A549 (cell line): Measurements from ENCODE around the gene COL24A1. TPM values are rescaled to one million over a fixed set of nuclear protein-coding genes. Genes with fewer than 3 reads are reported as not detected.

Experiments used
- ATAC-seq, 2 experiments: fragments of 200-7000 bp in 1 of 2; fragments of >200 bp in 1 of 2; cut with Nextera tagmentation in 1 of 2; cut with Tn5 transposase in 1 of 2; 3 replicates each; pipeline versions ENCODE4 v1.8.0 to v1.9.1; 2018 to 2020; ENCODE audit warnings: mild to moderate bottlenecking in 1 of 2, moderate library complexity in 1 of 2
- CTCF ChIA-PET: fragments of 300-600 bp; sonication (Branson Sonifier 250); formaldehyde crosslinking; extraction: SDS; loops from one replicate; lab custom pipeline; 2021; ENCODE audit warnings: antibody characterized with exemption, inconsistent platforms; lab: Yijun Ruan, JAX
- POLR2A ChIA-PET: fragments of 350-600 bp; formaldehyde crosslinking; extraction: SDS; loops from one replicate; lab custom pipeline; 2021; ENCODE audit warnings: antibody characterized with exemption, inconsistent platforms; lab: Yijun Ruan, JAX
- DNase-seq, 2 experiments: peaks; one replicate each; pipeline versions ENCODE4 v3.0.0 to v3.0.0-alpha.2; 2011 to 2016; ENCODE audit warnings: low read depth in 1 of 2, low spot score in 1 of 2
- FAIRE-seq: peaks from 2 replicates; lab custom pipeline; 2011; peaks lifted over from hg19 to GRCh38; lab: Jason Lieb, UNC
- H3K27ac ChIP-seq, 2 experiments: fragments of >200 bp; sonication (Bioruptor Twin); formaldehyde crosslinking; 3 replicates each; pipeline ENCODE4 v1.5.1; 2016 to 2017
- H3K4me1 ChIP-seq: fragments of >200 bp; sonication (Bioruptor Twin); formaldehyde crosslinking; 3 replicates; pipeline ENCODE4 v1.6.1; 2016
- H3K4me2 ChIP-seq: fragments of >200 bp; sonication (Bioruptor Twin); formaldehyde crosslinking; 3 replicates; pipeline ENCODE4 v1.6.1; 2016
- H3K4me3 ChIP-seq: fragments of >200 bp; sonication (Bioruptor Twin); formaldehyde crosslinking; 3 replicates; pipeline ENCODE4 v1.5.1; 2016
- H3K9me3 ChIP-seq: fragments of >200 bp; sonication (Bioruptor Twin); formaldehyde crosslinking; 3 replicates; pipeline ENCODE4 v1.6.1; 2016
- CBX8 ChIP-seq: fragments of 200-600 bp; sonication (generic); IDR thresholded peaks from 2 replicates; pipeline ENCODE4 v1.6.1; 2016
- CTCF ChIP-seq: fragments of >200 bp; sonication (Bioruptor Twin); formaldehyde crosslinking; IDR thresholded peaks from 3 replicates; pipeline ENCODE4 v1.5.1; 2016
- EHMT2 ChIP-seq: fragments of 200-600 bp; sonication (generic); IDR thresholded peaks from 2 replicates; pipeline ENCODE4 v1.6.1; 2016; ENCODE audit warnings: antibody characterized with exemption, low read depth, mild to moderate bottlenecking, moderate library complexity
- ELK1 ChIP-seq: fragments of 150-350 bp; IDR thresholded peaks from 2 replicates; pipeline ENCODE4 v1.6.1; 2014; ENCODE audit warnings: low read depth, mild to moderate bottlenecking, low read length
- ESRRA ChIP-seq: fragments of 150-350 bp; IDR thresholded peaks from 2 replicates; pipeline ENCODE4 v1.6.1; 2014; ENCODE audit warnings: mild to moderate bottlenecking, low read length, borderline replicate concordance
- FOSB ChIP-seq: fragments of 250-450 bp; sonication (Bioruptor Pico); IDR thresholded peaks from 2 replicates; pipeline ENCODE4 v1.5.0; 2020; ENCODE audit warnings: mild to moderate bottlenecking, moderate library complexity
- FOSL2 ChIP-seq, 2 experiments: fragments of 450-650 bp in 1 of 2; fragments of >200 bp in 1 of 2; sonication (Bioruptor Twin) in 1 of 2; formaldehyde crosslinking; IDR thresholded peaks; 2 replicates each; pipeline versions ENCODE4 v1.5.0 to v1.6.1; 2016 to 2020; ENCODE audit warnings: mild to moderate bottlenecking in 1 of 2, moderate library complexity in 1 of 2
- GATA3 ChIP-seq: IDR thresholded peaks from 2 replicates; pipeline ENCODE4 v1.6.1; 2012; ENCODE audit warnings: borderline replicate concordance
- HDAC2 ChIP-seq: fragments of 200-600 bp; sonication (generic); IDR thresholded peaks from 2 replicates; pipeline ENCODE4 v1.6.1; 2016
- MAFK ChIP-seq: fragments of 450-650 bp; IDR thresholded peaks from 2 replicates; pipeline ENCODE4 v1.6.1; 2014; ENCODE audit not compliant: partially characterized antibody
- MAX ChIP-seq: IDR thresholded peaks from 2 replicates; pipeline ENCODE4 v1.6.1; 2012
- NFE2L2 ChIP-seq: fragments of 150-350 bp; conservative IDR thresholded peaks from 2 replicates; pipeline ENCODE4 v1.6.1; 2014; ENCODE audit warnings: low read length
- NPAS2 ChIP-seq: fragments of 250-450 bp; sonication (Bioruptor Pico); IDR thresholded peaks from 2 replicates; pipeline ENCODE4 v1.8.0; 2022; ENCODE audit warnings: mild to moderate bottlenecking, moderate library complexity, borderline replicate concordance
- POLR2AphosphoS2 ChIP-seq: conservative IDR thresholded peaks from 2 replicates; pipeline ENCODE4 v1.6.1; 2012; ENCODE audit warnings: low read length, improper control_type of control experiment, inconsistent platforms
- RAD21 ChIP-seq, 2 experiments: fragments of >200 bp in 1 of 2; sonication (Bioruptor Twin) in 1 of 2; formaldehyde crosslinking in 1 of 2; IDR thresholded peaks in 1 of 2; conservative IDR thresholded peaks in 1 of 2; 2 replicates in 1 of 2; 3 replicates in 1 of 2; pipeline ENCODE4 v1.6.1; 2012 to 2018; ENCODE audit warnings: inconsistent platforms in 1 of 2
- REST ChIP-seq: fragments of 200-600 bp; sonication (generic); IDR thresholded peaks from 2 replicates; pipeline ENCODE4 v1.6.1; 2016; ENCODE audit warnings: antibody characterized with exemption, mild to moderate bottlenecking, moderate library complexity
- SMC3 ChIP-seq: fragments of >200 bp; sonication (Bioruptor Twin); formaldehyde crosslinking; IDR thresholded peaks from 3 replicates; pipeline ENCODE4 v1.6.1; 2018; ENCODE audit warnings: inconsistent platforms
- TP53 ChIP-seq: fragments of 250-450 bp; sonication (Bioruptor Pico); IDR thresholded peaks from 2 replicates; pipeline ENCODE4 v1.5.0; 2021; ENCODE audit warnings: mild to moderate bottlenecking, moderate library complexity
- USF2 ChIP-seq: fragments of 450-650 bp; IDR thresholded peaks from 2 replicates; pipeline ENCODE4 v1.6.1; 2014; ENCODE audit warnings: antibody characterized with exemption
- ZC3H11A ChIP-seq: fragments of 450-650 bp; IDR thresholded peaks from 2 replicates; pipeline ENCODE4 v1.6.1; 2014; ENCODE audit warnings: antibody characterized with exemption, mild to moderate bottlenecking
- WGBS: methylation state at CpG from one replicate; pipeline ENCODE4 v1.1.6; 2017; ENCODE audit errors: missing lambda C conversion rate; 5-methylcytosine and 5-hydroxymethylcytosine counted together
- polyA plus RNA-seq, 4 experiments: library from polyadenylated mRNA; depleted of rRNA in 3 of 4; stranded (reverse); fragments of >200 nt; fragmentation: RNase III in 1 of 4; extraction: RNeasy Plus Mini Kit Qiagen cat#74134 plus additional on column Dnase treatment in 1 of 4; gene quantifications; 2 replicates in 3 of 4; 3 replicates in 1 of 4; pipeline ENCODE4 v1.2.3, GENCODE V29; 2011 to 2017

Gene COL24A1
- polyA plus RNA-seq, 2 of the 4 experiments (the other 2 are of a cell fraction): 0.03 to 0.13 TPM

- H3K4me3 ChIP-seq: no peak overlapping the region
- DNase-seq: no peak
- no peak overlapping the region for H3K4me2 ChIP-seq
- ChIA-PET POLR2A (no interaction called here), CTCF (interaction anchor here (0.9 to 1.6 kb wide), 2 partner anchors 11 to 17 kb away, joined by 3 read pairs; no protein-coding TSS in a partner anchor)
- no peak for FAIRE-seq
- no peak for TF ChIP-seq USF2
- TF ChIP-seq FOSL2 (IDR thresholded peaks at IDR 0.05): no peak
- TF ChIP-seq FOSL2 (CRISPR knock-in tag; IDR thresholded peaks at IDR 0.05): no peak
- TF ChIP-seq FOSB: no peak
- no peak for TF ChIP-seq SMC3
- TF ChIP-seq ELK1: no peak
- TF ChIP-seq POLR2AphosphoS2: no peak
- TF ChIP-seq REST: no peak
- no peak for TF ChIP-seq GATA3
- no peak for TF ChIP-seq CTCF
- no peak for ATAC-seq
- WGBS: 67% methylated on average over 1 of the region's 1 CpG
- H3K9me3 ChIP-seq: peaks cover 5% of the 10 kb centered on the region; the same call in 1 of the 3 replicates
- no peak overlapping the region for H3K27ac ChIP-seq
- H3K4me1 ChIP-seq: no peaks in the 10 kb centered on the region
These were observed 350.2 kb downstream of the COL24A1 start for GRCh38 chr1:85806236-85806965.

GRCh38 chr1:85801520-85801919 lies 355.1 kb downstream of the COL24A1 start:
- ATAC-seq (no peak), DNase-seq (peak in 1 of 2 experiments; percentile 4)
- POLR2A ChIA-PET: no interaction called here

GRCh38 chr1:85799737-85800136 lies 356.8 kb downstream of the COL24A1 start:
- ATAC-seq (no peak), DNase-seq (no peak), FAIRE-seq (no peak)
- Histone ChIP-seq H3K9me3 (no peaks in the 10 kb centered on the region), H3K27ac (no peak overlapping the region), H3K4me3 (no peak overlapping the region), H3K4me1 (no peaks in the 10 kb centered on the region), H3K4me2 (no peak overlapping the region)
- 76% methylated on average over 2 of the region's 2 CpGs for WGBS
- POLR2A ChIA-PET: no interaction called here
- CTCF ChIA-PET: no interaction called here
- TF ChIP-seq TP53 (CRISPR knock-in tag) (no peak), CTCF (no peak), HDAC2 (no peak), ELK1 (no peak), MAFK (no peak), NFE2L2 (no peak), RAD21 (conservative IDR thresholded peaks at IDR 0.05 in 1 of 2, IDR thresholded peaks at IDR 0.05 in 1 of 2) (no peak), CBX8 (no peak), NPAS2 (CRISPR knock-in tag) (no peak), GATA3 (no peak), ZC3H11A (no peak)

More at GRCh38 chr1:85801520-85801919, 355.1 kb downstream of the COL24A1 start:
- no peaks in the 10 kb centered on the region for H3K9me3 ChIP-seq
- H3K4me2 ChIP-seq: peak overlapping the region; percentile 26; the same call in 1 of the 3 replicates
- H3K4me3 ChIP-seq: no peak overlapping the region
- 64% methylated on average over 1 of the region's 1 CpG for WGBS
- CTCF ChIA-PET: no interaction called here
- H3K27ac ChIP-seq: no peak overlapping the region
- no peak for TF ChIP-seq MAX
- no peak for TF ChIP-seq ESRRA
- TF ChIP-seq EHMT2: no peak
- TF ChIP-seq FOSL2 (IDR thresholded peaks at IDR 0.05): no peak
- TF ChIP-seq FOSL2 (CRISPR knock-in tag; IDR thresholded peaks at IDR 0.05): peak; percentile 34; the same call in 1 of the 2 replicates
- TF ChIP-seq, all 56 proteins: peak for 1
- H3K4me1 ChIP-seq: no peaks in the 10 kb centered on the region
- FAIRE-seq: no peak
